ENCODE results near the gene MAIP1. TPM values are rescaled to one million over a fixed set of nuclear protein-coding genes. Genes with fewer than 3 reads are reported as not detected.

MAIP1 gene
- total and polyA plus RNA-seq, 2 of the 4 experiments (the other 2 are of a cell fraction) = 14.2 to 16.8 TPM

- no peak overlapping the region for H3K4ac ChIP-seq (ENCODE audit: low read depth, low read length)
Measured at GRCh38 chr2:200012401-200012800, 57.0 kb downstream of the MAIP1 start.

More at GRCh38 chr2:200012401-200012800, 57.0 kb downstream of the MAIP1 start:
- BruUV-seq (replicated peaks) = no TSS peak
- Histone ChIP-seq H3K4me2 (ENCODE audit: low read depth, low read length) (no peak overlapping the region), H2AFZ (replicated peaks; ENCODE audit: low read length, poor library complexity) (no peak overlapping the region), H3K14ac (replicated peaks; ENCODE audit: low read depth, low read length) (no peak overlapping the region), H2BK5ac (ENCODE audit: low read depth, low read length, poor library complexity, severe bottlenecking) (no peak overlapping the region), H2BK120ac (ENCODE audit: low read depth, low read length) (no peak overlapping the region), H3K9ac (ENCODE audit: low read depth, low read length) (no peak overlapping the region), H3K9me3 (ENCODE audit: control insufficient read depth, insufficient read depth, low read length) (peaks cover 3% of the 10 kb centered on the region), H3K9me1 (ENCODE audit: insufficient read depth, low read length) (no peaks in the 10 kb centered on the region), H3K27me3 (ENCODE audit: control insufficient read depth, insufficient read depth, low read length) (no peaks in the 10 kb centered on the region), H4K8ac (ENCODE audit: low read depth in 2 of 2, low read length in 2 of 2) (no peak overlapping the region), H3K79me1 (ENCODE audit: low read depth in 1 of 2, low read length in 2 of 2) (no peaks in the 10 kb centered on the region), H2AK9ac (replicated peaks; ENCODE audit: low read depth, low read length, poor library complexity) (no peak overlapping the region), H4K91ac (ENCODE audit: insufficient read depth, low read depth, low read length) (no peak overlapping the region), H3K27ac (ENCODE audit: insufficient read depth, low read length) (no peak overlapping the region), H2BK15ac (ENCODE audit: low read depth, low read length) (no peak overlapping the region), H4K5ac (ENCODE audit: low read depth, low read length) (no peak overlapping the region), H3K23ac (ENCODE audit: low read depth, low read length) (no peak overlapping the region), H2BK20ac (ENCODE audit: low read depth, low read length) (no peak overlapping the region), H3K4me3 (ENCODE audit: insufficient read depth, low read depth, low read length) (no peak overlapping the region), H4K20me1 (ENCODE audit: insufficient read depth, low read length) (no peaks in the 10 kb centered on the region), H3K56ac (ENCODE audit: extremely low read depth, insufficient read depth, low read length) (no peak overlapping the region), H3K36me3 (ENCODE audit: control insufficient read depth, insufficient read depth, low read length) (no peaks in the 10 kb centered on the region), H3K4me1 (ENCODE audit: control insufficient read depth, insufficient read depth, low read length) (no peaks in the 10 kb centered on the region), H3K18ac (ENCODE audit: low read depth, low read length) (no peak overlapping the region), H2AK5ac (ENCODE audit: low read depth, low read length) (no peak overlapping the region)
- TF ChIP-seq MXI1 (IDR thresholded peaks at IDR 0.05; ENCODE audit: borderline replicate concordance, low read depth, low read length) (no peak), CEBPB (IDR thresholded peaks at IDR 0.05; ENCODE audit: low read depth, low read length) (no peak), NFE2L2 (IDR thresholded peaks at IDR 0.05; ENCODE audit: low read depth, low read length) (no peak), RAD21 (IDR thresholded peaks at IDR 0.05; ENCODE audit: low read length) (no peak), SMC3 (IDR thresholded peaks at IDR 0.05; ENCODE audit: low read depth, low read length) (no peak), MAZ (IDR thresholded peaks at IDR 0.05; ENCODE audit: borderline replicate concordance, low read depth, low read length) (no peak), BHLHE40 (IDR thresholded peaks at IDR 0.05; ENCODE audit: low read depth, low read length) (no peak), FOS (IDR thresholded peaks at IDR 0.05; ENCODE audit: low read depth, low read length) (no peak)
- intact Hi-C loops (cut with micrococcal nuclease) = loop anchor here (1.0 kb wide), 1 partner anchor 39 kb away; no protein-coding TSS in a partner anchor
- POLR2A ChIA-PET (ENCODE audit: unreplicated experiment) = no interaction called here
- whole genome bisulfite sequencing, 2 experiments (ENCODE audit: extremely low coverage in 2 of 2, insufficient read length in 1 of 2) = no CpG with 5 or more reads among the region's 1 CpG
- ATAC-seq (ENCODE audit: low read depth) (no peak), DNase-seq (no peak)
- CTCF ChIA-PET = interaction anchor here (1.2 kb wide), 1 partner anchor 23 kb away, joined by 5 read pairs; no protein-coding TSS in a partner anchor
- dilution Hi-C loops (cut with HindIII; ENCODE audit: low sequenced_read_pairs, unreplicated experiment) = no loop called here
- in situ Hi-C loops (cut with MboI; ENCODE audit: low sequenced_read_pairs) = no loop called here

Other genes with a start within 250 kb of the MAIP1 start
- gene FTCDNL1, start 104.4 kb upstream of the MAIP1 start, total RNA-seq (2012; rRNA removed) = 0.18 and 0.28 TPM in 2 replicates
- 0.21 TPM in 1 of 2 replicates, not detected in the other for gene FTCDNL1, start 104.4 kb upstream of the MAIP1 start, polyA plus RNA-seq (2012; rRNA removed)
- 4.7 and 11.1 TPM in 2 replicates for gene C2orf69, start 44.3 kb upstream of the MAIP1 start, total RNA-seq (2012; rRNA removed)
- 3.0 and 3.1 TPM in 2 replicates for gene C2orf69, start 44.3 kb upstream of the MAIP1 start, polyA plus RNA-seq (2012; rRNA removed)
- gene TYW5, start 91 bp upstream of the MAIP1 start, total RNA-seq (2012; rRNA removed) = 3.8 and 6.9 TPM in 2 replicates
- gene TYW5, start 91 bp upstream of the MAIP1 start, polyA plus RNA-seq (2012; rRNA removed) = 3.2 and 4.0 TPM in 2 replicates